ENCODE data around the gene LGI2.

DNA sequence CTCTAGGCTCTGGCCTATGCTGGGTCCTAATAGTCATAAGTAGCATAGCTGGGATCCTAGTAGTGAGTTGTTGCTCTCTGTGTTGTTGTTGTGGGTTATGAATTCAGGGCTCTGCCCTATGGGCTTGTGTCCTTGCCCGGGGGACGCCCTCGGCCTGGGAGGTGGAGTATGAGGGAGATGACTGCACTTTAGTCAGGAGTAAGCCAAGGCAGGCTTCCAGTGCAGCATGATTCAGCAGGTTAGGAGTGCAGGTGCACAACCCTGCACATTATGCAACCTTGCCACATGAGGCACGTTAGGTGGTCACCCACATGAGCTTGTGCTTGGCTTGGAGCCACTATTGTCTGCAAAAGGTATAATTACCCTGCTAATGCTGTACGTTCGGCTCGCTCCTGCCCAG, 59.6 kb downstream of the LGI2 start:
- TF ChIP-seq, protein P1, sequence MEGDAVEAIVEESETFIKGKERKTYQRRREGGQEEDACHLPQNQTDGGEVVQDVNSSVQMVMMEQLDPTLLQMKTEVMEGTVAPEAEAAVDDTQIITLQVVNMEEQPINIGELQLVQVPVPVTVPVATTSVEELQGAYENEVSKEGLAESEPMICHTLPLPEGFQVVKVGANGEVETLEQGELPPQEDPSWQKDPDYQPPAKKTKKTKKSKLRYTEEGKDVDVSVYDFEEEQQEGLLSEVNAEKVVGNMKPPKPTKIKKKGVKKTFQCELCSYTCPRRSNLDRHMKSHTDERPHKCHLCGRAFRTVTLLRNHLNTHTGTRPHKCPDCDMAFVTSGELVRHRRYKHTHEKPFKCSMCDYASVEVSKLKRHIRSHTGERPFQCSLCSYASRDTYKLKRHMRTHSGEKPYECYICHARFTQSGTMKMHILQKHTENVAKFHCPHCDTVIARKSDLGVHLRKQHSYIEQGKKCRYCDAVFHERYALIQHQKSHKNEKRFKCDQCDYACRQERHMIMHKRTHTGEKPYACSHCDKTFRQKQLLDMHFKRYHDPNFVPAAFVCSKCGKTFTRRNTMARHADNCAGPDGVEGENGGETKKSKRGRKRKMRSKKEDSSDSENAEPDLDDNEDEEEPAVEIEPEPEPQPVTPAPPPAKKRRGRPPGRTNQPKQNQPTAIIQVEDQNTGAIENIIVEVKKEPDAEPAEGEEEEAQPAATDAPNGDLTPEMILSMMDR (IDR thresholded peaks at IDR 0.05; ENCODE audit: low read length), result no peak
- TF ChIP-seq EZH2 (optimal IDR thresholded peaks at IDR 0.05; ENCODE audit: low read depth, low read length) (no peak), EZH2phosphoT487 (IDR thresholded peaks at IDR 0.05; ENCODE audit: low read length) (no peak)

Data from MM.1S (cell line).